HL-60 (cell line): ENCODE measurements around the gene CYP27C1.

Experiments
- DNase-seq, 2 experiments: peaks; one replicate each; pipeline ENCODE4 v3.0.0-alpha.2; 2010 to 2020; ENCODE audit warnings: low read depth in 1 of 2, low spot score in 1 of 2
- H3K27ac ChIP-seq: fragments of 250-450 bp; sonication (Bioruptor Pico); replicated peaks from 2 replicates; pipeline ENCODE4 v1.5.1; 2020; ENCODE audit warnings: mild to moderate bottlenecking, moderate library complexity
- H3K27me3 ChIP-seq: fragments of 250-450 bp; sonication (Bioruptor Pico); 2 replicates; pipeline ENCODE4 v1.5.1; 2021; ENCODE audit warnings: mild to moderate bottlenecking, moderate library complexity; ENCODE audit not compliant: insufficient read depth, poor library complexity, severe bottlenecking
- H3K4me3 ChIP-seq: replicated peaks from 2 replicates; pipeline ENCODE4 v1.5.1; 2011; ENCODE audit warnings: mild to moderate bottlenecking, control low read depth, low read length; ENCODE audit not compliant: insufficient read depth
- GABPA ChIP-seq: IDR thresholded peaks from 2 replicates; pipeline ENCODE4 v1.6.1; 2012; ENCODE audit warnings: low read depth
- POLR2AphosphoS5 ChIP-seq: IDR thresholded peaks from 2 replicates; pipeline ENCODE4 v1.6.1; 2012; ENCODE audit warnings: low read depth
- SPI1 ChIP-seq: IDR thresholded peaks from 2 replicates; pipeline ENCODE4 v1.6.1; 2012; ENCODE audit warnings: low read depth, mild to moderate bottlenecking, borderline replicate concordance
- TF ChIP-seq, protein P1 (sequence below): IDR thresholded peaks from one replicate; pipeline ENCODE4 v1.5.1; 2011; ENCODE audit warnings: low read length, control low read depth, inconsistent platforms; ENCODE audit not compliant: insufficient read depth
- TF ChIP-seq, protein P2 (sequence below): IDR thresholded peaks from 2 replicates; pipeline ENCODE4 v1.6.1; 2012; ENCODE audit warnings: low read depth; ENCODE audit not compliant: insufficient replicate concordance

CYP27C1 gene

DNA sequence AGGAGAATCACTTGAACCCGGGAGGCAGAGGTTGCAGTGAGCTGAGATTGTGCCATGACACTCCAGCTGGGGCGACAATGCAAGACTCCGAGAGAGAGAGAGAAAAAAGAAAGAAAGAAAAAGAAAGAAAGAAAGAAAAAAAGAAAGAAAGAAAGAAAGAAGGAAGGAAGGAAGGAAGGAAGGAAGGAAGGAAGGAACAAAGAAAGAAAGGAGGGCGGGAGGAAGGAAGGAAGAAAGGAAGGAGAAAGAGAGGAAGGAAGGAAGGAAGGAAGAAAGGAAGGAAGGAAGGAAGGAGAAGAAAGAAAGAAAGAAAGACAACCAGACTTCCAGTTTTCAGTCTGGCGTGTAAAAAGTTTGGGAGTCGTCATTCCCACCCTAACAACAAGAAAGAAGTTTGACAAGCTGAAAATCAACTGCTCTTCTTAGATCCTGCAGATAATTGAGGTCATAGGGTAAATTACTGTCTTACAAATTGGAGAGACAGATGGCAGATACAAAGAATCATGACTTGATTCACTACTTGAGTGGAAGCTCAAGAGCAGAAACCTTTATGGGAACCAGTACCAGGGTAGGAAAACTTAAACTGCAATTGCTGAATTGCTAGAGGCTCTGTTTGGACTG lies 15.1 kb upstream of the CYP27C1 start:
- Histone ChIP-seq H3K27ac (no peak overlapping the region), H3K27me3 (no peaks in the 10 kb centered on the region), H3K4me3 (no peak overlapping the region)
- no peak for DNase-seq
- TF ChIP-seq, protein P1, sequence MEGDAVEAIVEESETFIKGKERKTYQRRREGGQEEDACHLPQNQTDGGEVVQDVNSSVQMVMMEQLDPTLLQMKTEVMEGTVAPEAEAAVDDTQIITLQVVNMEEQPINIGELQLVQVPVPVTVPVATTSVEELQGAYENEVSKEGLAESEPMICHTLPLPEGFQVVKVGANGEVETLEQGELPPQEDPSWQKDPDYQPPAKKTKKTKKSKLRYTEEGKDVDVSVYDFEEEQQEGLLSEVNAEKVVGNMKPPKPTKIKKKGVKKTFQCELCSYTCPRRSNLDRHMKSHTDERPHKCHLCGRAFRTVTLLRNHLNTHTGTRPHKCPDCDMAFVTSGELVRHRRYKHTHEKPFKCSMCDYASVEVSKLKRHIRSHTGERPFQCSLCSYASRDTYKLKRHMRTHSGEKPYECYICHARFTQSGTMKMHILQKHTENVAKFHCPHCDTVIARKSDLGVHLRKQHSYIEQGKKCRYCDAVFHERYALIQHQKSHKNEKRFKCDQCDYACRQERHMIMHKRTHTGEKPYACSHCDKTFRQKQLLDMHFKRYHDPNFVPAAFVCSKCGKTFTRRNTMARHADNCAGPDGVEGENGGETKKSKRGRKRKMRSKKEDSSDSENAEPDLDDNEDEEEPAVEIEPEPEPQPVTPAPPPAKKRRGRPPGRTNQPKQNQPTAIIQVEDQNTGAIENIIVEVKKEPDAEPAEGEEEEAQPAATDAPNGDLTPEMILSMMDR = no peak
- no peak for TF ChIP-seq POLR2AphosphoS5
- no peak for TF ChIP-seq SPI1
- TF ChIP-seq, protein P2, sequence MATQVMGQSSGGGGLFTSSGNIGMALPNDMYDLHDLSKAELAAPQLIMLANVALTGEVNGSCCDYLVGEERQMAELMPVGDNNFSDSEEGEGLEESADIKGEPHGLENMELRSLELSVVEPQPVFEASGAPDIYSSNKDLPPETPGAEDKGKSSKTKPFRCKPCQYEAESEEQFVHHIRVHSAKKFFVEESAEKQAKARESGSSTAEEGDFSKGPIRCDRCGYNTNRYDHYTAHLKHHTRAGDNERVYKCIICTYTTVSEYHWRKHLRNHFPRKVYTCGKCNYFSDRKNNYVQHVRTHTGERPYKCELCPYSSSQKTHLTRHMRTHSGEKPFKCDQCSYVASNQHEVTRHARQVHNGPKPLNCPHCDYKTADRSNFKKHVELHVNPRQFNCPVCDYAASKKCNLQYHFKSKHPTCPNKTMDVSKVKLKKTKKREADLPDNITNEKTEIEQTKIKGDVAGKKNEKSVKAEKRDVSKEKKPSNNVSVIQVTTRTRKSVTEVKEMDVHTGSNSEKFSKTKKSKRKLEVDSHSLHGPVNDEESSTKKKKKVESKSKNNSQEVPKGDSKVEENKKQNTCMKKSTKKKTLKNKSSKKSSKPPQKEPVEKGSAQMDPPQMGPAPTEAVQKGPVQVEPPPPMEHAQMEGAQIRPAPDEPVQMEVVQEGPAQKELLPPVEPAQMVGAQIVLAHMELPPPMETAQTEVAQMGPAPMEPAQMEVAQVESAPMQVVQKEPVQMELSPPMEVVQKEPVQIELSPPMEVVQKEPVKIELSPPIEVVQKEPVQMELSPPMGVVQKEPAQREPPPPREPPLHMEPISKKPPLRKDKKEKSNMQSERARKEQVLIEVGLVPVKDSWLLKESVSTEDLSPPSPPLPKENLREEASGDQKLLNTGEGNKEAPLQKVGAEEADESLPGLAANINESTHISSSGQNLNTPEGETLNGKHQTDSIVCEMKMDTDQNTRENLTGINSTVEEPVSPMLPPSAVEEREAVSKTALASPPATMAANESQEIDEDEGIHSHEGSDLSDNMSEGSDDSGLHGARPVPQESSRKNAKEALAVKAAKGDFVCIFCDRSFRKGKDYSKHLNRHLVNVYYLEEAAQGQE = no peak
- no peak for TF ChIP-seq GABPA

DNA sequence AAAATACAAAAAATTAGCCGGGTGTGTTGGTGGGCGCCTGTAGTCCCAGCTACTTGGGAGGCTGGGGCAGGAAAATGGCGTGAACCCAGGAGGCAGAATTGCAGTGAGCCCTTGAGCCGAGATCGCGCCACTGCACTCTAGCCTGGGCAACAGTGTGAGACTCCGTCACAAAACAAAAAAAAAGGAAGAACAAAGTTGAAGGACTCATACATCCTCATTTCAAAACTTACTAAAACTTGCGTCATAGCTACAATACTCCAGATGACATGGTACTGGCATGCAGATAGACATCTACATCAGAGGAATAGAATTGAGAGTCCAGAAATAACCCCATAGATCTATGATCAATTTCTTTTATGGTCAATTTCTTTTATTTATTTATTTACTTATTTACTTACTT lies 13.6 kb upstream of the CYP27C1 start:
- Histone ChIP-seq H3K4me3 (no peak overlapping the region), H3K27me3 (no peaks in the 10 kb centered on the region), H3K27ac (no peak overlapping the region)
- peak; percentile 8; the same call in 1 of the 2 replicates for TF ChIP-seq SPI1
- no peak for TF ChIP-seq GABPA
- TF ChIP-seq, protein P2 = no peak
- no peak for TF ChIP-seq POLR2AphosphoS5
- TF ChIP-seq, protein P1 = no peak
- peak; percentile 32 to 54 for DNase-seq

DNA sequence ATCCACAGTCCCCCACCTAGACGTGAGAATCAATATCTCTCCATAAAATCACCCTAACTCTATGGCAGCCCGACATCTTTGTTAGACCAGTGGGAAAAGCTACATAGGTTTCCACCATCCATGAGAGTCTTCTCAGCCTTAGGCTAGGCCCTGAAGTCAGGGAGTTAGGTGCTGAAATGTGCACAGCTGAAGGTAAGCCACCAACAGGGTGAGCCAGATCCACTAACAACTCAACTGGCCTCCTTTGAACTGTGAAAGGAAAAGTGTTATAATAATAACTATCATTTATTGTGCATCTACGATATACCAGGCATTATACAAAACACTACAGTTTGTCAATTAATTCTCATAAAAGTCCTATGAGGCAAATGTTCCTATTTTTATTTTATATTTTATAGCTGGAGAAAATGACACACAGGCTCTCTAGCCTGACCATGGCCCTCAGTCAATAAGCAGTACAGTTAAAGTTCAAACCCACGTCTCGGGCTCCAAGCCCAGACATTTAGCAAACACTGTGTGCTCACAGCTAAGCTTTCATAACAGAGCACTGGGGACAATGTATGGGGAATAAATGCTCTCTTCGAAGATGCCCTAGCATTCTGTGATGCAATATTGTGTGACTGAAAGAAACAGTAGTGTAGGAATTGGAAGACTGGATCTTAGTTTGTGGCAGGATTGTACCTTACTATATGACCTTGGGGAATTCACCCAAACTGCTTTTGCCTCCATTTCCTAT lies 11.2 kb upstream of the CYP27C1 start:
- Histone ChIP-seq H3K27ac (no peak overlapping the region), H3K27me3 (no peaks in the 10 kb centered on the region), H3K4me3 (no peak overlapping the region)
- TF ChIP-seq SPI1 (no peak), POLR2AphosphoS5 (no peak)
- TF ChIP-seq, protein P2 = no peak
- TF ChIP-seq, protein P1 = no peak
- DNase-seq = no peak
